H1 (cell line): Measurements from ENCODE around the gene RGS3. TPM values are rescaled to one million over a fixed set of nuclear protein-coding genes. Genes with fewer than 3 reads are reported as not detected.

Experiments used
- CTCF ChIA-PET: fragments of 300-600 bp; sonication (Branson Sonifier 250); formaldehyde crosslinking; loops from one replicate; lab custom pipeline; 2021; ENCODE audit not compliant: partially characterized antibody; lab: Charles Lee
- POLR2A ChIA-PET: fragments of 300-600 bp; sonication (Branson Sonifier 250); formaldehyde crosslinking; loops from one replicate; lab custom pipeline; 2021; ENCODE audit warnings: inconsistent platforms; ENCODE audit not compliant: partially characterized antibody; lab: Charles Lee
- DNase-seq, 2 experiments: peaks; one replicate each; pipeline versions ENCODE4 v3.0.0 to v3.0.0-alpha.2; 2010 to 2022; ENCODE audit warnings: low spot score in 2 of 2, low read depth in 1 of 2, mixed read lengths in 1 of 2
- FAIRE-seq: peaks from 2 replicates; lab custom pipeline; 2011; peaks lifted over from hg19 to GRCh38; lab: Jason Lieb, UNC
- H2AFZ ChIP-seq: 2 replicates; pipeline ENCODE4 v1.8.1; 2012; ENCODE audit warnings: low read length, inconsistent platforms
- H2AK5ac ChIP-seq: 2 replicates; pipeline ENCODE4 v1.6.1; 2013; ENCODE audit warnings: low read depth, low read length
- H2BK120ac ChIP-seq: replicated peaks from 2 replicates; pipeline ENCODE3; 2013; ENCODE audit warnings: low read depth, low read length, inconsistent platforms
- H2BK12ac ChIP-seq: 2 replicates; pipeline ENCODE4 v1.6.1; 2013; ENCODE audit warnings: low read depth, low read length
- H2BK15ac ChIP-seq: 2 replicates; pipeline ENCODE4 v1.6.1; 2013; ENCODE audit warnings: low read length
- H2BK20ac ChIP-seq: 2 replicates; pipeline ENCODE4 v1.6.1; 2013; ENCODE audit warnings: low read length
- H2BK5ac ChIP-seq: 2 replicates; pipeline ENCODE4 v1.6.1; 2013; ENCODE audit warnings: low read depth, low read length
- H3K14ac ChIP-seq: 2 replicates; pipeline ENCODE4 v1.6.1; 2013; ENCODE audit warnings: inconsistent platforms; ENCODE audit not compliant: insufficient read length
- H3K18ac ChIP-seq: 2 replicates; pipeline ENCODE4 v1.6.1; 2013; ENCODE audit warnings: low read length; ENCODE audit errors: extremely low read depth
- H3K23ac ChIP-seq: 2 replicates; pipeline ENCODE4 v1.6.1; 2013; ENCODE audit warnings: inconsistent platforms; ENCODE audit not compliant: insufficient read length
- H3K23me2 ChIP-seq: 2 replicates; pipeline ENCODE4 v1.6.1; 2013; ENCODE audit warnings: low read depth, low read length
- H3K27ac ChIP-seq: 2 replicates; pipeline ENCODE4 v1.6.1; 2011; ENCODE audit warnings: low read depth, low read length, inconsistent platforms
- H3K27me3 ChIP-seq, 4 experiments: replicated peaks in 1 of 4; 1 replicate in 1 of 4; 2 replicates in 3 of 4; pipeline versions ENCODE4 v1.6.1 to v1.8.1; 2011 to 2013; ENCODE audit warnings: low read length in 3 of 4, mild to moderate bottlenecking in 3 of 4, inconsistent platforms in 2 of 4, mixed read lengths in 2 of 4, moderate library complexity in 1 of 4; ENCODE audit not compliant: control insufficient read depth in 3 of 4, insufficient read depth in 3 of 4; ENCODE audit errors: extremely low read depth in 1 of 4
- H3K36me3 ChIP-seq, 4 experiments: 2 replicates each; pipeline versions ENCODE4 v1.6.1 to v1.8.1; 2011 to 2013; ENCODE audit warnings: mild to moderate bottlenecking in 4 of 4, low read length in 3 of 4, moderate library complexity in 2 of 4, control low read depth in 1 of 4, inconsistent platforms in 1 of 4; ENCODE audit not compliant: insufficient read depth in 4 of 4, control insufficient read depth in 2 of 4
- H3K4ac ChIP-seq: replicated peaks from 2 replicates; pipeline ENCODE3; 2013; ENCODE audit warnings: low read length, low read depth, mixed read lengths, inconsistent platforms; ENCODE audit not compliant: insufficient read length
- H3K4me1 ChIP-seq, 4 experiments: replicated peaks in 1 of 4; 1 replicate in 1 of 4; 2 replicates in 3 of 4; pipeline versions ENCODE4 v1.6.1 to v1.8.1; 2011 to 2013; ENCODE audit warnings: low read length in 3 of 4, inconsistent platforms in 2 of 4, mixed read lengths in 1 of 4; ENCODE audit not compliant: insufficient read depth in 4 of 4, control insufficient read depth in 3 of 4
- H3K4me2 ChIP-seq, 2 experiments: 2 replicates each; pipeline versions ENCODE4 v1.6.1 to v1.8.1; 2011 to 2013; ENCODE audit warnings: low read depth in 2 of 2, low read length in 2 of 2, control low read depth in 1 of 2, inconsistent platforms in 1 of 2, mild to moderate bottlenecking in 1 of 2; ENCODE audit not compliant: insufficient read depth in 1 of 2
- H3K4me3 ChIP-seq, 4 experiments: fragments of 200-600, 300-600 bp in 1 of 4; sonication (generic), shearing (Covaris generic), sonication (Bioruptor Twin) in 1 of 4; 2 replicates each; pipeline versions ENCODE4 v1.5.1 to v1.8.1; 2011 to 2016; ENCODE audit warnings: low read length in 4 of 4, low read depth in 3 of 4, control low read depth in 2 of 4, inconsistent platforms in 2 of 4, mild to moderate bottlenecking in 2 of 4, mixed read lengths in 1 of 4, moderate library complexity in 1 of 4; ENCODE audit not compliant: insufficient read depth in 2 of 4; ENCODE audit errors: extremely low read depth in 1 of 4
- H3K56ac ChIP-seq: replicated peaks from 2 replicates; pipeline ENCODE3; 2013; ENCODE audit warnings: low read depth, mild to moderate bottlenecking, mixed read lengths, low read length, inconsistent platforms; ENCODE audit not compliant: insufficient read length
- H3K79me1 ChIP-seq: 2 replicates; pipeline ENCODE4 v1.6.1; 2013; ENCODE audit warnings: low read depth, low read length, control low read depth
- H3K79me2 ChIP-seq, 2 experiments: 2 replicates each; pipeline versions ENCODE4 v1.6.1 to v1.8.1; 2012 to 2013; ENCODE audit warnings: low read length in 2 of 2, mild to moderate bottlenecking in 2 of 2, inconsistent platforms in 1 of 2; ENCODE audit not compliant: insufficient read depth in 2 of 2, control insufficient read depth in 1 of 2
- H3K9ac ChIP-seq, 4 experiments: replicated peaks in 1 of 4; 1 replicate in 1 of 4; 2 replicates in 3 of 4; pipeline versions ENCODE4 v1.6.1 to v1.8.1; 2011 to 2013; ENCODE audit warnings: low read depth in 3 of 4, low read length in 3 of 4, control low read depth in 2 of 4, mild to moderate bottlenecking in 2 of 4, moderate library complexity in 2 of 4, inconsistent platforms in 1 of 4; ENCODE audit errors: extremely low read depth in 1 of 4
- H3K9me3 ChIP-seq, 2 experiments: 2 replicates each; pipeline versions ENCODE4 v1.6.1 to v1.8.1; 2012 to 2013; ENCODE audit warnings: mild to moderate bottlenecking in 2 of 2, moderate library complexity in 2 of 2, control low read depth in 1 of 2, inconsistent platforms in 1 of 2, low read depth in 1 of 2, low read length in 1 of 2, mixed read lengths in 1 of 2; ENCODE audit not compliant: insufficient read depth in 2 of 2
- H4K20me1 ChIP-seq, 2 experiments: replicated peaks in 1 of 2; 2 replicates each; pipeline versions ENCODE3 to v1.8.1; 2011 to 2013; ENCODE audit warnings: inconsistent platforms in 2 of 2, low read length in 2 of 2, mild to moderate bottlenecking in 1 of 2; ENCODE audit not compliant: insufficient read depth in 2 of 2, control insufficient read depth in 1 of 2
- H4K5ac ChIP-seq: 2 replicates; pipeline ENCODE4 v1.6.1; 2013; ENCODE audit warnings: low read length, low read depth, mixed read lengths, inconsistent platforms; ENCODE audit not compliant: insufficient read length
- H4K8ac ChIP-seq: 2 replicates; pipeline ENCODE4 v1.8.0; 2013; ENCODE audit warnings: mild to moderate bottlenecking, moderate library complexity, low read length, inconsistent platforms; ENCODE audit not compliant: insufficient read depth; ENCODE audit errors: extremely low read depth
- H4K91ac ChIP-seq: replicated peaks from 2 replicates; pipeline ENCODE3; 2013; ENCODE audit warnings: low read length, mixed read lengths, inconsistent platforms; ENCODE audit not compliant: insufficient read length
- ASH2L ChIP-seq: fragments of 200-600, 300-600 bp; sonication (generic); IDR thresholded peaks from one replicate; pipeline ENCODE4 v1.7.1; 2017; ENCODE audit warnings: low read length
- CBX8 ChIP-seq: fragments of 300-800, 300-1000 bp; sonication (generic); IDR thresholded peaks from 2 replicates; pipeline ENCODE4 v1.7.1; 2016; ENCODE audit warnings: low read depth, low read length, borderline replicate concordance
- CHD2 ChIP-seq: IDR thresholded peaks from 2 replicates; pipeline ENCODE4 v1.6.1; 2012; ENCODE audit warnings: low read length, improper control_type of control experiment
- CTBP2 ChIP-seq: IDR thresholded peaks from 2 replicates; pipeline ENCODE4 v1.7.0; 2011; ENCODE audit warnings: borderline replicate concordance, mild to moderate bottlenecking, moderate library complexity, mixed read lengths, low read length; ENCODE audit not compliant: insufficient read depth, insufficient read length
- EZH2 ChIP-seq: fragments of 200-600 bp; sonication (generic); IDR thresholded peaks from 2 replicates; pipeline ENCODE4 v1.7.1; 2012; ENCODE audit warnings: low read depth, mild to moderate bottlenecking, moderate library complexity, low read length, inconsistent platforms; ENCODE audit not compliant: severe bottlenecking
- FOSL1 ChIP-seq: IDR thresholded peaks from 2 replicates; pipeline ENCODE4 v1.6.1; 2011; ENCODE audit warnings: mild to moderate bottlenecking, low read depth, low read length, moderate library complexity; ENCODE audit not compliant: insufficient read depth
- GTF2F1 ChIP-seq: IDR thresholded peaks from 2 replicates; pipeline ENCODE4 v1.6.1; 2012; ENCODE audit warnings: low read depth, low read length, improper control_type of control experiment, borderline replicate concordance
- JUND ChIP-seq: IDR thresholded peaks from 2 replicates; pipeline ENCODE4 v1.6.1; 2011; ENCODE audit warnings: mild to moderate bottlenecking, improper control_type of control experiment, low read length
- KDM4A ChIP-seq: IDR thresholded peaks from one replicate; pipeline ENCODE4 v1.7.1; 2012; ENCODE audit warnings: low read depth, mild to moderate bottlenecking, moderate library complexity, low read length, inconsistent platforms; ENCODE audit not compliant: severe bottlenecking
- SIX5 ChIP-seq: IDR thresholded peaks from 2 replicates; pipeline ENCODE4 v1.6.1; 2011; ENCODE audit warnings: mild to moderate bottlenecking, low read depth, low read length
- SP1 ChIP-seq: IDR thresholded peaks from 2 replicates; pipeline ENCODE4 v1.6.1; 2011; ENCODE audit warnings: low read depth, low read length
- ZNF274 ChIP-seq: IDR thresholded peaks from 2 replicates; pipeline ENCODE4 v1.7.0; 2012; ENCODE audit warnings: low read length, borderline replicate concordance; ENCODE audit errors: extremely low read depth
- WGBS, 2 experiments: shearing (Covaris generic) in 1 of 2; methylation state at CpG; one replicate each; pipeline versions ENCODE4 v1.1.6 to v1.1.7; 2013 to 2015; ENCODE audit warnings: low lambda C conversion rate in 2 of 2, mixed read lengths in 2 of 2, inconsistent platforms in 1 of 2, low coverage in 1 of 2, missing lambda C conversion rate in 1 of 2; ENCODE audit not compliant: insufficient replicate concordance in 2 of 2, insufficient coverage in 1 of 2, insufficient read length in 1 of 2; ENCODE audit errors: extremely low coverage in 1 of 2, missing lambda C conversion rate in 1 of 2; 5-methylcytosine and 5-hydroxymethylcytosine counted together
- polyA plus RNA-seq, 7 experiments: library from polyadenylated mRNA; depleted of rRNA in 3 of 7; stranded (reverse) in 5 of 7; unstranded in 2 of 7; fragments of >200 nt in 5 of 7; fragments of 200-250 nt in 2 of 7; gene quantifications; 1 replicate in 5 of 7; 2 replicates in 1 of 7; 4 replicates in 1 of 7; pipeline versions ENCODE4 v1.2.1 to v1.2.3, GENCODE V29; 2011 to 2013; ENCODE audit warnings: missing spikeins in 2 of 7, mixed read lengths in 2 of 7
- total RNA-seq: library from RNA; stranded (reverse); fragmentation: NEBNext Ultra II Directional; extraction: Animal tissue kit (Norgen Biotek cat#: 25700); gene quantifications from 2 replicates; pipeline ENCODE4 v1.2.1, GENCODE V29; 2021
- TF ChIP-seq, protein P1 (sequence below): IDR thresholded peaks from 2 replicates; pipeline ENCODE4 v1.6.1; 2011; ENCODE audit warnings: low read length, improper control_type of control experiment

RGS3 gene
- total and polyA plus RNA-seq, 2 of the 8 experiments (the other 6 are each of a cell fraction or from before 2014, with no cell fraction given), result 12.6 to 18.2 TPM

DNA sequence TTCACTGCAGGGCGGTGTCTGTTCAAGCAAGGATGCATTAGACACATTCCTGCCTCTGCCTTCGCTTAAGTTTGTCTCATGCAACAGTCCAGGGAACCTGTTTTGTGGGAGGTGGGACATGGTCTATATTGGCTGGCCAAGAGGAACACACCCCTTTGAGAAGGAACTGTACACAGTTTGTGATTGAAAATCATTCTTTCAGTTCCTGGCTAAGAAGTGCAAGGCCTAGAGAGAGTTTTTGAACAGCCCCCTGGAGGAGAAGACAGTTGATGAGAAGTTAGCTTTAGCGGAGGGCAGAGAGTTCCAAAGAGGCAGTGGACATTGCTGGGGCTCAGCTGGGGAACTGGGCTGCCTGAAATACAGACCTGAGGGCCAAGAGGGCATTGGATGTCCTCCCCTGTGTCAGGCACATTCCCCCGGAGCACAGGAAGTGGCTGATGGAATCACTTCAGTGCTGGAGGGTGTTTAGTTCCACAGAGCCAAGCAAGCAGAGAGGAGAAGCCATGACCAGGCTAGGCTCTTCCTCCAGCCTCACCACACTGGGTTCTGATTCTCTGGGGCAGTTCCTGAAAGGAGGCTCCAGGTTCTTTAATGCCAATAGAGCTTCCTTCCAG is 66.6 kb downstream of the RGS3 start:
- ChIA-PET POLR2A (no interaction called here), CTCF (interaction anchor here (0.8 to 1.8 kb wide), 7 partner anchors 20 to 128 kb away, joined by 3 to 6 read pairs (median 3); no protein-coding TSS in a partner anchor)
- Histone ChIP-seq H2BK15ac (no peak overlapping the region), H4K5ac (no peak overlapping the region), H3K56ac (no peak overlapping the region), H3K4me1 (peaks cover 0 to 6% (median 0%) of the 10 kb centered on the region in 4 experiments; a peak in 1 of 7 replicates), H4K8ac (no peak overlapping the region), H3K18ac (no peak overlapping the region), H3K4ac (no peak overlapping the region), H3K27ac (no peak overlapping the region), H2BK20ac (no peak overlapping the region), H3K4me2 (no peak overlapping the region), H3K79me2 (no peaks in the 10 kb centered on the region), H4K91ac (no peak overlapping the region), H3K23me2 (no peaks in the 10 kb centered on the region), H3K36me3 (no peaks in the 10 kb centered on the region), H3K23ac (no peak overlapping the region), H3K27me3 (no peaks in the 10 kb centered on the region), H3K9ac (no peak overlapping the region), H3K9me3 (no peaks in the 10 kb centered on the region), H3K79me1 (no peaks in the 10 kb centered on the region), H2AFZ (no peak overlapping the region), H4K20me1 (no peaks in the 10 kb centered on the region), H2AK5ac (no peak overlapping the region), H3K14ac (no peak overlapping the region), H2BK5ac (no peak overlapping the region), H3K4me3 (no peak overlapping the region), H2BK12ac (no peak overlapping the region), H2BK120ac (no peak overlapping the region)
- DNase-seq, result no peak
- FAIRE-seq, result no peak
- WGBS, 2 experiments, result 93% methylated on average over 4 of the region's 4 CpGs; no CpG with 5 or more reads in 1 of the 2 experiments
- TF ChIP-seq ASH2L, result no peak
- TF ChIP-seq EZH2, result no peak
- no peak for TF ChIP-seq GTF2F1
- TF ChIP-seq JUND, result no peak
- TF ChIP-seq SIX5, result no peak
- no peak for TF ChIP-seq CTBP2
- no peak for TF ChIP-seq FOSL1
- TF ChIP-seq CBX8, result no peak
- TF ChIP-seq SP1, result no peak
- no peak for TF ChIP-seq ZNF274
- TF ChIP-seq KDM4A, result no peak
- TF ChIP-seq, protein P1, sequence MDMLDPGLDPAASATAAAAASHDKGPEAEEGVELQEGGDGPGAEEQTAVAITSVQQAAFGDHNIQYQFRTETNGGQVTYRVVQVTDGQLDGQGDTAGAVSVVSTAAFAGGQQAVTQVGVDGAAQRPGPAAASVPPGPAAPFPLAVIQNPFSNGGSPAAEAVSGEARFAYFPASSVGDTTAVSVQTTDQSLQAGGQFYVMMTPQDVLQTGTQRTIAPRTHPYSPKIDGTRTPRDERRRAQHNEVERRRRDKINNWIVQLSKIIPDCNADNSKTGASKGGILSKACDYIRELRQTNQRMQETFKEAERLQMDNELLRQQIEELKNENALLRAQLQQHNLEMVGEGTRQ, result no peak
- TF ChIP-seq CHD2, result no peak
